ENCODE data around the gene TRABD2A. TPM values are rescaled to one million over a fixed set of nuclear protein-coding genes. Genes with fewer than 3 reads are reported as not detected.

TRABD2A gene
- total RNA-seq, 2 donors from 2014 or later: 35.1 to 39.4 TPM

DNA sequence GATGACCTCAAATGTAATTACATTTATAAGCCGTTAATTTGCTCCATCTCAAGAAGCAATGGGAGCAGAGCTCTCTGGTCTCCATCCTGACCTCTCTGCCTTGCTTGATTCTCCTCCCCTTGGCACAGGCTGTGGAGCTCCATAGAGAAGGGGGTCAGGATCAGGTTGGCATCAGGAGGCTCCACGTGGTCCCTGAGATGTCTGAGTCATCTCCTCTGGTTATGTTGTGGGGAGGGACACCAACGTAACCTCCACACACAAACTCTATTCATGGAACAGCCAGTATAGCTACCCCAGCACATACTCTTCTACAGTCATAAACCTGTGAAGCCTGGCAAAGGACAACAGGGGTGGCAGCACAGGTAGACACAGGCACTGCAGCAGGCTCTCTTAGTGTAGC lies 29.0 kb downstream of the TRABD2A start:
- peaks cover 4 to 12% of the 10 kb centered on the region in 2 donors for H3K9me3 Mint-ChIP-seq
- no peak for ATAC-seq (replicated peaks in 1 of 2)
- H3K4me3 Mint-ChIP-seq: no peak overlapping the region
- no peak overlapping the region for H3K27ac Mint-ChIP-seq
- peaks cover 82% of the 10 kb centered on the region for H3K4me1 Mint-ChIP-seq (ENCODE audit: low read depth)
- peaks cover 18 to 36% of the 10 kb centered on the region in 2 donors for H3K36me3 Mint-ChIP-seq (ENCODE audit: insufficient read depth in 2 of 2)
- DNase-seq: no peak
- no peaks in the 10 kb centered on the region for H3K27me3 Mint-ChIP-seq (ENCODE audit: low read depth)

DNA sequence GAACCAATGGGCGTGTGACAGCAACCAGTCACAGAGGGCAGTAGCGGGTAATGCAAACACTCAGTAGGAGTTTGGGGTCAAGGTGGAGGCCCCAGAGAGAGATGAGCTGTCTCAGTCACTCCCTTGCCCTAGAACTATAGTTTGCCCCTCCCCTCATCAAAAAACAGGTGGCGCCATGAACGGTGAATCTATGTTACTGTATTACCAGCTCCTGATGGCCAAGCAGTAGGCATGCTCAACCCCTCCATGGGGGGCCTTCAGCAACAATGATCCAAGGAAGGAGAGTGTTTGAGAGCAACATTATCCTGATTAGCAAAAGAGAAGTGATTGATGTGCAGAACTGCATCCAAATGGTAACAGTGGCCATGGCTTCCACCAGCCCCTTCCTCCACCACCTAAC lies 30.4 kb downstream of the TRABD2A start:
- H3K27ac Mint-ChIP-seq: peak overlapping the region; percentile 7
- no peak for ATAC-seq (replicated peaks in 1 of 2)
- peaks cover 16 to 31% of the 10 kb centered on the region in 2 donors for H3K36me3 Mint-ChIP-seq (ENCODE audit: insufficient read depth in 2 of 2)

DNA sequence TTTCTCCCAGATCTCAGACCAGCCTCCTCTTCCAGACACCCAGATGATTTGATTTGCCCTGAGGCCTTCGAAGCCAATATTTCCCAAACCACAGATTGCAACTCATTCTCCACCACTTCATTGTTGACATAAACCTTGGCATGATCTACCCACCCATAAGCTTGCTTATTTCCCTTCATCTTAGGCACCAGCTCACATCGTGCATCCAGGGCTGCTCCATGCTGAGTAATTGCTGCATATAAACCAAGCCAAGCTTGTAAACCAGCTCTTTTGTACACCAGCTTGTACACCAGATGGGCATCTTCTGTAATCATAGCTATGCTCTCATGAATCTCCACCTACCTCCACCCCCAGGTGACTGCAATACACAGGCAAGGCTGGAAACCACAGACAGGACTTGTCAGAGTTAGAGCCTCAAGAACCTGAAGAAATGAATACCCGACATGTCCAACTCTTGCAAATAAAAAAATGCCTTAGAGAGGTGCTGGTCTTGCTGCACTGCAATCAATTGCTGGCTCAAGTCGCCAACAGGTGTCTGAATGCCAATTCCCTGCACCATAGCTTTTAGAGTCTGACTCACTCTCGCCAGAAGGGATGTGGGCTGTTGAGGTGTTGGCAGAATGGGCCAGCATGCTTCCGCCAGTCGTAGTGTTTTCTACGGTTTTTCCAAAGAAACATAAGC lies 31.5 kb downstream of the TRABD2A start:
- H3K36me3 Mint-ChIP-seq (ENCODE audit: insufficient read depth in 2 of 2): peaks cover 16 to 28% of the 10 kb centered on the region in 2 donors
- ATAC-seq (replicated peaks in 1 of 2) (peak; percentile 39 to 48), DNase-seq (peak; percentile 40 to 58)
- peaks cover 82% of the 10 kb centered on the region for H3K4me1 Mint-ChIP-seq (ENCODE audit: low read depth)
- peaks cover 4 to 12% of the 10 kb centered on the region in 2 donors for H3K9me3 Mint-ChIP-seq
- H3K27me3 Mint-ChIP-seq (ENCODE audit: low read depth): no peaks in the 10 kb centered on the region
- peak overlapping the region; percentile 52 to 64 for H3K4me3 Mint-ChIP-seq
- peak overlapping the region; percentile 7 for H3K27ac Mint-ChIP-seq

More for the DNA sequence above, 30.4 kb downstream of the TRABD2A start:
- H3K9me3 Mint-ChIP-seq: peaks cover 4 to 12% of the 10 kb centered on the region in 2 donors
- H3K4me3 Mint-ChIP-seq: no peak overlapping the region
- no peaks in the 10 kb centered on the region for H3K27me3 Mint-ChIP-seq (ENCODE audit: low read depth)
- no peak for DNase-seq
- H3K4me1 Mint-ChIP-seq (ENCODE audit: low read depth): peaks cover 82% of the 10 kb centered on the region

DNA sequence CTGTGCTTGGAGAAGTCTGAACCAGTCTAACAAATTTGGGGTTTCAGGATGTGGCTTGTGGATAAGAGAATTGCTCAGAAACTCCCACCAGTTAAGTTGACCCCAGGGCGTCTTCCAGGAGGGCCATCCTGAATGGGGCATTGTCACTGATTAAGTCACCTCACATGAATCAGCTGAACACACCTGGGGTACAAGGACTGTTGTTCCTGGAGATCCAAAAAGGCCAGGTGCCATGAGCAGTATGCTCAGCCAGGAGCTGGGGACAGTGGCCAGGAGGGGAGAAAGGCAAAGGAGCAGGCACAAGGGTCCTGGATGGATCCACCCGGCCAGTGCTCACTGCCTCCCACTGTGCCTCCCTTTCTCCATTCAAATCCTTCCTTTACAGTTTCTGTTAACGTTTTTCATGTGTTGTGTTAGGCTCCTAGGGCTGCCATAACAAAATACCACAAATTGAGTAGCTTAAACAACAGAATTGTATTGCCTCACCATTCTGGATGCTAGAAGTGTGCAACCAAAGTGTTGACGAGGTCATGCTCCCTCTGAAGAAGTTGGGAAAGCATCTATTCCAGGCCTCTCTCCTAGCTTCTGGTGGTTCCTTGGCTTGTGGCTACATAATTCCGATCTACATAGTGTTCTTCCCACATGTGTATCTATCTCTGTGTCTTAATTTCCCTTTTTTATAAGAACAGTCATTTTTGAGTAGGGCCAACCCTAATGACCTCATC lies 33.4 kb downstream of the TRABD2A start:
- H3K9me3 Mint-ChIP-seq: peaks cover 0 to 4% of the 10 kb centered on the region in 2 donors
- H3K27me3 Mint-ChIP-seq (ENCODE audit: low read depth): no peaks in the 10 kb centered on the region
- H3K4me3 Mint-ChIP-seq: peak overlapping the region; percentile 79 to 80
- peak overlapping the region; percentile 98 for H3K27ac Mint-ChIP-seq
- ATAC-seq (replicated peaks in 1 of 2): no peak
- H3K4me1 Mint-ChIP-seq (ENCODE audit: low read depth): peaks cover 92% of the 10 kb centered on the region
- H3K36me3 Mint-ChIP-seq (ENCODE audit: insufficient read depth in 2 of 2): peaks cover 9 to 18% of the 10 kb centered on the region in 2 donors
- DNase-seq: no peak

DNA sequence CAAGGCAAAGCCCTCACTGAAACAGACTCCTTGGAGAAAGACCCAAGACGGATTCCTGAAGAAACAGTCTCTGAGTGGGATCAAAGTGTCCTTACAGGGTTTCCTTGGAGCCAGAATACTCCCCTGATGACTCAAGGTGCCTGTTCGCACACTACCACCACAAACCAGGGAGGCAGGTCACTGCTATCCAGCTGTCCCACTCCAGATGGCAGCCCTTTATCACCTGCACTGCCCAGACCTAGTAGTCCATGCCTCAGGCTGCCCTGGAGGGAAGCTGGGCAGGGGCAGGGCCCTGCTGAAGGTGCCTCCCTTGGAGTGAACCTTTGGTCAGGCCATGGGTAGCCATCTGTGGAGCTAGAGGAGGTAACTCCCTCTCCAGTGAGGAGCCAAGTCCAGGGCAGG lies 34.1 kb downstream of the TRABD2A start:
- Mint-ChIP-seq H3K4me1 (ENCODE audit: low read depth) (peaks cover 91% of the 10 kb centered on the region), H3K27ac (peak overlapping the region; percentile 98), H3K27me3 (ENCODE audit: low read depth) (no peaks in the 10 kb centered on the region), H3K36me3 (ENCODE audit: insufficient read depth in 2 of 2) (peaks cover 3 to 10% of the 10 kb centered on the region in 2 donors), H3K9me3 (no peaks in the 10 kb centered on the region), H3K4me3 (peak overlapping the region; percentile 79 to 80)
- DNase-seq (no peak), ATAC-seq (replicated peaks in 1 of 2) (peak; percentile 16 to 33)

DNA sequence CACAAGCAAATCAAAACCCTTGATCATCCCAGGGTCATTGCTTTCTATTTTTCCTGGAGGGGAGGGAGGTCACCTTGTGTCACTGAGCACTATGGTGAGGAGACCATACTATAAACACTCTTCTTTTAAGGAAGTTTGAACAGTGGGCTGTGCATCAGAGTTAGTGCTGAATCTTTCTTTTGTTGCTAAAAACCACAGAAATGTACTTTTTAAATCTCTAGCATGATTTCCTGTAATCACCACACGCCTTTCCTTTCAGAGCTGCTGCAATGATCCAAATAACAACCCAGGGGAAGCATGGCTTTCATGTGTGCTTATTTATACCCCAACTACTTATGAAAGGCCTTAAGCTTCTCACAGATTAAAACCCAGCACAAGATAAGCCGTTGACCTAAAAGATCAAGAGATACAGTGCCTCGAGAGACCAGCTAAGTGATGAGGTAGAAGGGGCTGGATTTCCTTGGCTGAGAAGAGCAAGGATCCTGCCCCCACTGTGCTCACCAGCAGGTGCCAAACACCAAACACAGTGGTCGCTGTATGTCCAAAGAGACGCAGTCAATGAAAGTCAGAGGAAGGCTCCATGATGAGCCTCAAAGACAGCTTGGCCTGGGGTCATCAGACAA lies 34.7 kb downstream of the TRABD2A start:
- Mint-ChIP-seq H3K36me3 (ENCODE audit: insufficient read depth in 2 of 2) (peaks cover 3 to 5% of the 10 kb centered on the region in 2 donors), H3K4me1 (ENCODE audit: low read depth) (peaks cover 91% of the 10 kb centered on the region), H3K27me3 (ENCODE audit: low read depth) (no peaks in the 10 kb centered on the region), H3K27ac (peak overlapping the region; percentile 98), H3K4me3 (peak overlapping the region; percentile 79 to 80), H3K9me3 (no peaks in the 10 kb centered on the region)
- DNase-seq: peak; percentile 44 to 52
- peak; percentile 63 to 80 for ATAC-seq (replicated peaks in 1 of 2)

DNA sequence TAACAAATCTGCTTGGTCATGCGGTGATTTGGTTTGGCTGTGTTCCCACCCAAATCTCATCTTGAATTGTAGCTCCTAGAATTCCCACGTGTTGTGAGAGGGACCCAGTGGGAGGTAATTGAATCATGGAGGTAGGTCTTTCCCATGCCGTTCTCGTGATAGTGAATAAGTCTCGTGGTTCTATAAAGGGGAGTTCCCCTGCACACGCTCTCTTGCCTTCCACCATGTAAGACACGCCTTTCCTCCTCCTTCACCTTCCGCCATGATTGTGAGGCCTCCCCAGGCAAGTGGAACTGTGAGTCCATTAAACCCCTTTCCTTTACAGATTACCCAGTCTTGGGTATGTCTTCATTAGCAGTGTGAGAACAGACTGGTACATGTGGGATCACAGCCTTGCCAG lies 36.7 kb downstream of the TRABD2A start:
- Mint-ChIP-seq H3K4me3 (peak overlapping the region; percentile 71 to 79), H3K27ac (peak overlapping the region; percentile 91)

DNA sequence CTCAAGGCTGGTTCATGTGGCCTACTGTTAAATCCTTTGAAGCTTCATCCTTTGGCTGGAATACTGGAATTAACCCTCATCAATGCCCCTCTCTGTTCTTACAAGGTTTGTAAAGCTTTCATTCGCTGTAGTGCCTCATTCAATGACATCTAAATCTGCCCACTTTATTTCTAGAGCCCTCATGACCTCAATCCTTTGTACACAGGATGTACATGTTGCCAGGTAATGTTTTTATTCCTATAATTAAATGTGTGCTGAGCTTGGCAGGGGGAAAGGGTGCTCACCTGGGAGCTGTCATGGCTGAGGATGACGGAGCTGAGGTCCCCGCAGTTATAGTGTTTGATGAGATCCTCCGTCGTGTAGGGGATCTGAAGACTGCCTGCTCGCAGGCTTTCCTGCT lies 39.3 kb downstream of the TRABD2A start:
- Mint-ChIP-seq H3K4me3 (peak overlapping the region; percentile 75 to 89), H3K9me3 (peaks cover 2 to 3% of the 10 kb centered on the region in 2 donors), H3K27me3 (ENCODE audit: low read depth) (no peaks in the 10 kb centered on the region), H3K36me3 (ENCODE audit: insufficient read depth in 2 of 2) (peaks cover 15 to 26% of the 10 kb centered on the region in 2 donors), H3K27ac (peak overlapping the region; percentile 94), H3K4me1 (ENCODE audit: low read depth) (peaks cover 74% of the 10 kb centered on the region)
- DNase-seq (no peak), ATAC-seq (replicated peaks in 1 of 2) (no peak)

More for the DNA sequence above, 36.7 kb downstream of the TRABD2A start:
- ATAC-seq (replicated peaks in 1 of 2): peak in 1 of 2 donors; percentile 23
- peak in 1 of 2 donors; percentile 26 for DNase-seq
- Mint-ChIP-seq H3K4me1 (ENCODE audit: low read depth) (peaks cover 91% of the 10 kb centered on the region), H3K27me3 (ENCODE audit: low read depth) (no peaks in the 10 kb centered on the region), H3K9me3 (no peaks in the 10 kb centered on the region), H3K36me3 (ENCODE audit: insufficient read depth in 2 of 2) (peaks cover 6 to 8% of the 10 kb centered on the region in 2 donors)

DNA sequence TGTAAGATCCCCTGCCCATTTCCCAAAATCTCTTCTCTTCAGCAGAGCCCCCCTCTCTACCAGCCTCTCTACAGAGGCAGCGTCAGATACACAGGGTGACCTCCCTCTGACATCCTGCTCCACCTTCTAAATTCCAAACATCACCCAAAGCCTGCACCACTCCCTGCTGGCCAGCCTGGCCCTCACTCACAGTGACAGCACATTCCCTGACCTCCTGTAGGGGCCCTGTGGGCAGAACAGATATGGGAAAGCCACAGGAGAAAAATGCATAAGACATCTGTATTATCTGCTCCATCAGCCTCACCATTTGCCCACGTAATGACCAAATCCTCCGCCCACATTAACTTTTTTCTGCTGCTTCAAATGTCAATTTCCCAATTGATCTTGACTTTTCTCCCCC lies 40.6 kb downstream of the TRABD2A start:
- Mint-ChIP-seq H3K4me3 (peak overlapping the region; percentile 75 to 89), H3K27ac (peak overlapping the region; percentile 94), H3K36me3 (ENCODE audit: insufficient read depth in 2 of 2) (peaks cover 25 to 37% of the 10 kb centered on the region in 2 donors), H3K4me1 (ENCODE audit: low read depth) (peaks cover 62% of the 10 kb centered on the region), H3K9me3 (peaks cover 2 to 9% of the 10 kb centered on the region in 2 donors), H3K27me3 (ENCODE audit: low read depth) (no peaks in the 10 kb centered on the region)
- ATAC-seq (replicated peaks in 1 of 2) (peak; percentile 36), DNase-seq (no peak)

DNA sequence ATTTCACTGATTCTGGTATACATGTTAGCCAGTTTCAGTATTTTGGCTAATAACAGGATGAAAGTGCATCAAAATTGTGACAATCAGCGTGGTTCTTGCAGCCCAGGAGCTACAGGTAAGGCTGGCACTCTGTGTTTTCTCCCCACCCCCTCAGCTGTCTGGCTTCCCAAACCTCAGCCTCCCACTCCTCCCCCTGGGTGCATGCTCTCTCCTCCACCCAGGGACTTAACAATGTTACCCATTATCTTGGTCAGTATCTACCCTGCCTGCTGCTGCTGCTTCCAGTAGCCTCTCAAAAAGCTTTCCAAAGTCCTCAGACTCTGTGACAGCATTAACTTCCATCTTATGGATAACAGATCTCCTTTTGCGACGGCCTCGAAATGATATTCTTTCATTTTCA lies 41.0 kb downstream of the TRABD2A start:
- no peak for DNase-seq
- Mint-ChIP-seq H3K27me3 (ENCODE audit: low read depth) (no peaks in the 10 kb centered on the region), H3K36me3 (ENCODE audit: insufficient read depth in 2 of 2) (peaks cover 26 to 40% of the 10 kb centered on the region in 2 donors), H3K4me3 (peak overlapping the region; percentile 75 to 89), H3K9me3 (peaks cover 2 to 9% of the 10 kb centered on the region in 2 donors), H3K4me1 (ENCODE audit: low read depth) (peaks cover 57% of the 10 kb centered on the region), H3K27ac (peak overlapping the region; percentile 94)
- no peak for ATAC-seq (replicated peaks in 1 of 2)

DNA sequence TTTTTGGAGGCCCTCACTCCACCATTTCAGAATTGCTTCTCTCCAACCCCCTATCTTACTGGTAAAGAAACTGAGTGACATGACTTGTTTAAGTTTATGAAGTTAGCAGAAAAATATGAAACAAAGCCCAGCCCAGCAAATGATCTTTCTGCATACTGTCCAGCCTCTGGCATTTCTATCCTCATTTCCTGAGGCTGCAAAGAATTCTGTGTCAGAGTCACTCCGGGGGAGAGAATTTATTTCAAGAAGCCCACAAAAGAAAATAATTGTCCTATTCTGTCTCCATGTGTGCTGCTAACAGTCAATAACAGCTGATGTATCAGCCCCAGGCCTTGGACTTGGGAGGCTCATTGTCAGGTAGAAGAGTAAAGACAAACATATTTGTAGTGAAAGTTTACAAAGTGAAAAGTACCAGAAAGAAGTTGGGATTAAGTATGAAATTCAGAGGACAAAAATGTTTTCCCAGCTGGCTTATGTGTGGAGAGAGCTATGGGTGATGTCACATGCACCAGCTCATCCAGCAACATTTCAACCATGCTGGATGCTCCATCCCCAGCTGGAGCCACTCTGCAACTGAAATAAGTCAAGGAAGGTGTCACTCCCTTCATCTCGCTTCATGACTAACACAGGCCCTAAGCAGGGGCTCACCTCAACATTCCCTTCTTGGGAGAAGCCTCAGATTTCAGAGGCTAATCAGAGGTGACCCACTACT lies 42.3 kb downstream of the TRABD2A start:
- DNase-seq (no peak), ATAC-seq (replicated peaks in 1 of 2) (no peak)
- Mint-ChIP-seq H3K27me3 (ENCODE audit: low read depth) (no peaks in the 10 kb centered on the region), H3K36me3 (ENCODE audit: insufficient read depth in 2 of 2) (peaks cover 25 to 37% of the 10 kb centered on the region in 2 donors), H3K9me3 (peaks cover 2 to 9% of the 10 kb centered on the region in 2 donors), H3K4me1 (ENCODE audit: low read depth) (peaks cover 44% of the 10 kb centered on the region), H3K4me3 (peak overlapping the region; percentile 15 to 18), H3K27ac (peak overlapping the region; percentile 61)

DNA sequence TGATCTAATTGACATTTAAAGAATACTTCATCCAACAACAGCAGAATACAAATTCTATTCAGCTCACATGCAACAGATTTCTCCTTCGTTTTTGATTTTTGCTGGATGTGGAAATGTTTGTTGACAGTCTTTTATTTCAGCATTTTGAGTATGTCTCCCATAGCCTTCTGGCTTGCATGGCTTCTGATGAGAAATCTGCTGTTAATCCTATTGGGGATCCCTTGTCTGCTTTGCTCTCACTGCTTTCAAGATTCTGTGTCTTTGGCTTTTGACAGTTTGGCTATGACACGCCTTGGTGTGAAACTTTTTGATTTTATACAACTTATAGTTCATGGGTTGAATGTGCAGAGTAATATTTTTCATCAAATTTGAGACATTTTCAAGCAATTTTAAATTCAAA lies 44.7 kb downstream of the TRABD2A start:
- peaks cover 25% of the 10 kb centered on the region for H3K4me1 Mint-ChIP-seq (ENCODE audit: low read depth)
- H3K9me3 Mint-ChIP-seq: peaks cover 2 to 9% of the 10 kb centered on the region in 2 donors
- H3K36me3 Mint-ChIP-seq (ENCODE audit: insufficient read depth in 2 of 2): peaks cover 25 to 37% of the 10 kb centered on the region in 2 donors
- H3K27ac Mint-ChIP-seq: peak overlapping the region; percentile 38
- no peak overlapping the region for H3K4me3 Mint-ChIP-seq
- no peak for DNase-seq
- no peaks in the 10 kb centered on the region for H3K27me3 Mint-ChIP-seq (ENCODE audit: low read depth)
- no peak for ATAC-seq (replicated peaks in 1 of 2)
